ENCODE results near the gene GGTLC2.

GGTLC2 gene

DNA sequence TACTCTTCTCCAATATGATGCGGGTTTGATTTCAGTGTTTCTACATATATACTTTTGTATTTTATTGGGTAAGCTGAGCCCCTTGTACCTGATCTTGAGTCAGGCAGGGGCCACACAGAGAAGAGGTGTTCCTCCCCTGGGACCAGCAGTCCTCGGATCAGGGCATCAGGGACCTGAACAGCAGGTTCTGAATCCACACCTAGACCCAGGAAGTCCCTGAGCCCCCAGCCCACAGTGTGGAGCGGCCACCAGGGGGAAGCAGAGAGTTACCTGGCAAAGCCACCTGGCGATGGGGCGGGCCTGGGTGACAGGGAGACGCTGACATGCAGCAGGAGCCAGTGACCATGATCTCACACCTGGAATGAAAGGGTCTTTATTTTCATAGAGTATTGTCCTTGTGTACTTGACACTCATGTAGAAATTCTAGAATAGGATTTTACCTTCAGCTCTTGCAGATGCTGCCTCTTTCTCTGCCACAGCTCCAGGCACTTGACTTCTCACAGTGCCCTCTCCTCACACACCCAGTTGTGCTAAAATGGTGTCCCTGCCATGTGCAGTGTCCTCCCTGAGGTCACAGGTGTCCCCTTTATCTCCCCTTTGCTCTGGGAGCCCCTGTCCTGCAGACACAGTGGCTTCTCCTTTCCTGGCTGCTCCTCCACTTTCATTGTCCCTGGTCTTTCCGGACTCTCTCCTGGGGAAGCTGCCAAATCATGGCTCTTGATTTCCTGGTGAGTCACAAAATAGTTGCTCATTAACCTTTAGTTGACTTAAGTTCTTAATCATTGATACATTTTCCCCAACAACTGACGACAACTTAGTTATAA lies 48.5 kb downstream of the GGTLC2 start:
- peak; percentile 69 for DNase-seq

DNA sequence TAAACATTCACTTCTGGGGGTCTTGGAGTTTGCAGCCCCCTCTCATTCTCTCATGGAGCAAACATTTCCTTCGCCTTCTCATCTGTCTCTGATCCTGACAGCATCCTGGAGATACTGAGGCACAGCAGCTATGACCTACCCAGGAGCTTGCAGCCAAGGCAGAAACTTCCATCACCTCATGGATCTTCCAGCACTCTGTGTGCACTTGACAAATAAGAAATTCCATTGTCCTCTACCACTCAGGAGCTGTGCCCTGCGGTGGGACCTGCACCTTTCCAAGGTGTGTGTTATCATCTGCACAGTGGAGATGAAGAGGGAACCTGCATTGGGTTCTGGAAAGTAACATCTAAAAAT lies 49.1 kb downstream of the GGTLC2 start:
- no peak for DNase-seq

DNA sequence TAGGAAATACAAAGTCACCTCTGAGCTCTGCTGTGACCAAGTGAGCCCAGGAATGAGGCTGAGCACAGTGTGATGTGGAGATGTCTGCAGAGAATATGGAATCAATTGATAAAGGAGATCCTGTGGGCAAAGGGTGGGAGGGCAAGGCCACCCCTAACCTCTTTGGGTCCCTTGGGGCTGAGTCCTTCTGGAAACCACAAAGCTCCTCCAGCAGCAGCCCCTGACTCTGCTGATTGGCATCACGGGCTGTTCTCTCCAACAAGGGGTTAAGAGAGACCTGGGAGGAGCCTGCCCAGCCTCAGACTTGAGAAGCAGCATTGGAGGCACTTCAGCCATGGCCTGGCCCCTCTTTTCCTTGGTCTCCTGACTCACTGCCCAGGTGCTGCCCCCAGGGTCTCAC lies 49.7 kb downstream of the GGTLC2 start:
- no peak for DNase-seq

DNA sequence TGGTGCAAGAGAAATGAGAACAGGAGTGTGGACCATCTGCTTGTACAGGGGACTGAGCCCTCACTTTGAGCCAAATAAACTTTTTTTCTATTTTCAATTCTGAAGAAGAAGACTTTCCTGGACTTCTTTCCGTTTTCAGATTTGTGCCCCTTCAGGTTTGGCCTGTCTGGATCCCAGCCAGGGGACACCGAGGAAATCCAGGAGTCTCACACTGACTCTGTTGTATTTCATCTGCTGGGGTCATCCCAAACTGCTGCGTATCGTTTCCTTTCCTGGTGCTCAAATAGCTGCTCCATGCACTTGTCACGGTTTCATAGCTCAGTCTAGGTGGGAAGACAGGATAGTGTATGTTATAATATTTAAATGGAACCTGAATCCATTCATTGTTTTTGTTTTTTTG lies 51.7 kb downstream of the GGTLC2 start:
- no peak for DNase-seq

All from activated CD8-positive, alpha-beta memory T cell treated with anti-CD3 and anti-CD28 coated beads, Interleukin-2, amount 50 U/mL, for 4 hours (primary cell).